Esophagus (tissue), 2 donors: ENCODE measurements around the gene QSOX2. TPM values are rescaled to one million over a fixed set of nuclear protein-coding genes. Genes with fewer than 3 reads are reported as not detected.

ENCODE experiments used
- H3K27ac ChIP-seq, 2 donors: one replicate each; pipeline ENCODE4 v1.5.1; 2013; ENCODE audit warnings: low read depth in 2 of 2, mild to moderate bottlenecking in 2 of 2, inconsistent platforms in 1 of 2, low read length in 1 of 2, moderate library complexity in 1 of 2
- H3K27me3 ChIP-seq, 2 donors: one replicate each; pipeline ENCODE4 v1.6.1; 2013; ENCODE audit warnings: low read length in 2 of 2, control low read depth in 1 of 2, mild to moderate bottlenecking in 1 of 2; ENCODE audit not compliant: insufficient read depth in 2 of 2, control insufficient read depth in 1 of 2
- H3K36me3 ChIP-seq, 2 donors: one replicate each; pipeline ENCODE4 v1.6.1; 2013; ENCODE audit warnings: low read length in 1 of 2; ENCODE audit not compliant: control insufficient read depth in 2 of 2, insufficient read depth in 2 of 2
- H3K4me1 ChIP-seq, 2 donors: one replicate each; pipeline ENCODE4 v1.6.1; 2013; ENCODE audit warnings: low read length in 1 of 2; ENCODE audit not compliant: control insufficient read depth in 2 of 2, insufficient read depth in 2 of 2
- H3K4me3 ChIP-seq, 2 donors: one replicate each; pipeline ENCODE4 v1.5.1; 2013; ENCODE audit warnings: low read length in 2 of 2, mild to moderate bottlenecking in 2 of 2, low read depth in 1 of 2, moderate library complexity in 1 of 2
- H3K9me3 ChIP-seq, 2 donors: one replicate each; pipeline ENCODE4 v1.6.1; 2013; ENCODE audit warnings: mild to moderate bottlenecking in 2 of 2, low read depth in 1 of 2, low read length in 1 of 2, moderate library complexity in 1 of 2; ENCODE audit not compliant: control insufficient read depth in 2 of 2, insufficient read depth in 1 of 2
- WGBS, 2 donors: extraction: QIAGEN DNeasy Blood & Tissue Kit; methylation state at CpG; one replicate each; pipeline ENCODE4 v1.1.7; 2013; 5-methylcytosine and 5-hydroxymethylcytosine counted together
- polyA plus RNA-seq, 2 donors: library from polyadenylated mRNA; stranded (reverse); fragments of 200-250 nt; gene quantifications; one replicate each; pipeline ENCODE4 v1.2.3, GENCODE V29; 2013
- donor health status: healthy with polysubstance abuse.
- donor health status: Bipolar disorder and iron deficiency.

Gene QSOX2
- polyA plus RNA-seq, 2 donors: 2.6 to 3.6 TPM

DNA sequence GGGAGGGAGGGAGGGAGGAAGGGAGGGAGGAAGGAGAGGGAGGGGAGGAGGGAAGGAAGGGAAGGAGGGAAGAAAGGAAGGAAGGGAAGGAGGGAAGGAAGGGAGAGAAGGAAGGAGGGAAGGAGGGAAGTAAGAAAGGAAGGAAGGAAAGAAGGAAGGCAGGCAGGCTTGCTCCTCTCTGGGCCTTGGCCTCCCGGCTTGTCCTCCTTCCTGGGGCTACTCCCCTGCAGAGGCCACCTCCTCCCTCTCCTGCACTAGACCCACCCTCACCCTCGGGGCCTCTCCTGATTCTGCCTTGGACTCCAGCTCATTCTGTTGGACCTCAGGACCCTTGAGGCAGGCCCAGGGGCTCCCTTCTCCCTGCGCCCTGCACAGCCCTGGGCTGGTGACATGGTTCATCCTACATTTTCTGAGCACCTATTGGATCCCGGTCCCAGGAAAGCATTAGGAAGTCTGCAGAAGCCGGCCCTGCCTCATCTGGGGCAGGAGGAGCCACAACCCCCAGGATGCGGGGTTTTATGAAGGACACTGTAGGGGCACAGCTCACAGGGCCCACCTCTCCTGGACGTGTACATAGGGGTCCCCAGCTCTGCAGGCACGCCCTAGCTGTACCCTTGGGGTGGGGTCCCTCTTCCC lies 63.7 kb downstream of the QSOX2 start:
- no peaks in the 10 kb centered on the region for H3K36me3 ChIP-seq
- 54 to 56% methylated on average over 8 of the region's 8 CpGs for WGBS, 2 donors
- H3K9me3 ChIP-seq: no peaks in the 10 kb centered on the region
- no peaks in the 10 kb centered on the region for H3K27me3 ChIP-seq
- H3K4me1 ChIP-seq: no peaks in the 10 kb centered on the region
- no peak overlapping the region for H3K27ac ChIP-seq
- no peak overlapping the region for H3K4me3 ChIP-seq

DNA sequence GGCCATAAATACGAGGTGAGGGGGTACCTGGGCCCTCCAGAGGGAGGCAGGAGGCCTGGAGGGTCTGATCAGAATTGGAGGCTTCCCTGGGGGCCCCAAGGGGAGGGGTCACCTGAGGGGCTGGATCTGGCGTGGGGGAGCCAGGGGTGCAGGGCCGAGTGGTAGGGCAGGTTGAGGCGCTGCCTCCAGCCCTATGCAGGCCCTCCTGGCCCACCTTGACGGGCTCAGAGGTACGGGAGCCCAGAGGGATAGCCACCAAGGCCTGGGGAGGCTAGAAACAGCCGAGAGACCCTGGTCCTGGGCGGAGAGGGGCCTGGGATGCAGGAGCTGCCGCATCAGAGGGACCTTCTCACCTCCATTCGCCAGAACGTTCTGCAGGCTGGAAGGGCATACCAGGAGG lies 65.0 kb downstream of the QSOX2 start:
- H3K27ac ChIP-seq: no peak overlapping the region
- H3K9me3 ChIP-seq: no peaks in the 10 kb centered on the region
- no peaks in the 10 kb centered on the region for H3K36me3 ChIP-seq
- H3K4me3 ChIP-seq: no peak overlapping the region
- no peaks in the 10 kb centered on the region for H3K4me1 ChIP-seq
- WGBS, 2 donors: 74 to 75% methylated on average over 11 of the region's 11 CpGs
- H3K27me3 ChIP-seq: no peaks in the 10 kb centered on the region

GRCh38 chr9:136179761-136180160 lies 65.9 kb downstream of the QSOX2 start:
- H3K27ac ChIP-seq: no peak overlapping the region
- H3K36me3 ChIP-seq: no peaks in the 10 kb centered on the region
- H3K4me1 ChIP-seq: no peaks in the 10 kb centered on the region
- WGBS, 2 donors: 92% methylated on average over 13 of the region's 13 CpGs
- no peak overlapping the region for H3K4me3 ChIP-seq
- H3K27me3 ChIP-seq: no peaks in the 10 kb centered on the region
- H3K9me3 ChIP-seq: no peaks in the 10 kb centered on the region

DNA sequence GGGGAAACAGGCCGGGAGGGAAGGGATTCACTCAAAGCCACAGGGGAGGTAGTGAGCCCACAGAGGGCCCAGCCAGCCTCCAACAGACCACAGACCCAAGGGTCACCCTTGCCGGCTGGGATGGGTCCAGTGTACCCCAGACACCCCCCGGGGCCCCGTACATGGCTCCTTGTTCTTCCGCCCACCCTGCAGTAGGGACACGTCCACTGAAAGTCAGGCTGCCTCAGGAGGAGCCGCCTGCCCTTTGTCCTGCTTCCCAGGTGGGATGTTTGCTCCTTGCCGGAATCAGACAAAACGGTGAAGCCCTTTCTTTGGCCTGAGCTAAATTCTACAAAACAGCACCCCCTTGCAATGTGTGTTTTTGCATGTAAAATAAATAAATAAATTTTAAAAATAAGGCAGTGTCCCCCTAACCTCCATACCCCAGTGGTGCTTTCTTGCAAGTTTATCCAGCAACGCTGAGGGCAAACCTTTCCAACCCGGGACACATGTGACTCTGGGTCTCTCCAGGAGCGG lies 66.5 kb downstream of the QSOX2 start:
- 48 to 58% methylated on average over 12 of the region's 12 CpGs for WGBS, 2 donors
- H3K27ac ChIP-seq: no peak overlapping the region

DNA sequence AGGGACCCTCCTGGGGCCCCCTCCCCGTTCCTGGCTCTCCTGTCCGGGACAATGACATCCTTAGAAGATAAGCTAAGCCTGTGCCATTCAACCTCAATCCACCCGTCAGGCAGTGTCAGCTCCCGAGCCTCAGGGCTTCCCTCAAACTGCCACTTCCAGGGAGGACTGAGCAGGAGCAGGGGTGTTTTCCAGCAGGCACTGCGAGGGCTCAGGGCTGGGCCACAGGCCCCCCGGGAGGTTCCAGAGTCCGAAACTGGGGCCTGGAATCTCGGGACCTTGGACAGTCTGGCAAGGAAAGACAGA lies 66.9 kb downstream of the QSOX2 start:
- Histone ChIP-seq H3K9me3 (no peaks in the 10 kb centered on the region), H3K36me3 (no peaks in the 10 kb centered on the region), H3K4me1 (no peaks in the 10 kb centered on the region), H3K4me3 (no peak overlapping the region), H3K27me3 (no peaks in the 10 kb centered on the region), H3K27ac (no peak overlapping the region)
- 29 to 34% methylated on average over 8 of the region's 8 CpGs for WGBS, 2 donors

More for the DNA sequence above, 66.5 kb downstream of the QSOX2 start:
- Histone ChIP-seq H3K36me3 (no peaks in the 10 kb centered on the region), H3K27me3 (no peaks in the 10 kb centered on the region), H3K9me3 (no peaks in the 10 kb centered on the region), H3K4me1 (no peaks in the 10 kb centered on the region), H3K4me3 (no peak overlapping the region)

DNA sequence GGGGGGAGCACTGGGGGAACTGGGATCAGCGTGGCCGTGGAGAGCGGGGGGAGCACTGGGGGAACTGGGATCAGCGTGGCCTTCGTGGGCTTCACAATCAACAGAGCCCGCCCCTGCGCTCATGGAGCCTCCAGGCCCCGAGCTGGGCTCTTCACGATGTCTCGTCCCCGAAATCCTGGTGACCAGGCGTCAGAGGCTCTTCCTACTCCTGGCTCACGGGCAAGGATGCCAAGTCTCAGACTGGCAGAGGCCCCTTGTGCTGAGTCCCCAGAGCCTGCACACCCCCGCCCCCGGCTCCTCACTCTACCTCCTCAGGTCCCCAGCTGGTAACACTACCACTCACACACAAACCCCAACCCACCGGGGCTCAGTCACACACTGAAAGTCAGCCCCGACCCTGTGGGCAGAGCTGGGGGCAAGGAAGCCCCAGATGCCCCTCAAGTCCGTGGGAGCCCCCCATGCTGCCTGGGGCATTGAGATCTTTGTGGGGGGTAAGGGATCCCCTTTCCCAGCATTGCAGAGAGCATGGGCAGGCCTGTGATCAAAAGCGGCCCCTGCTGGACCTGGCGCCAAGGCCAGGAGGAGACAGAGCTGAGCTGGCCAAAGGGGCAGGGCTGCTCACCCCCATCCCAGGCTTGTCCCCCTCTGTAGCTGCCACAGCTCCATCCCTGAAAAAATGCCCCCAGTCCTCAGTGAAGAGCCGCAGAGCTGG lies 67.4 kb downstream of the QSOX2 start:
- no peaks in the 10 kb centered on the region for H3K27me3 ChIP-seq
- H3K36me3 ChIP-seq: no peaks in the 10 kb centered on the region
- 75 to 82% methylated on average over 21 of the region's 21 CpGs for WGBS, 2 donors

GRCh38 chr9:136177224-136177623 lies 68.4 kb downstream of the QSOX2 start:
- H3K27ac ChIP-seq: no peak overlapping the region
- H3K4me3 ChIP-seq: no peak overlapping the region
- H3K4me1 ChIP-seq: no peaks in the 10 kb centered on the region
- no peaks in the 10 kb centered on the region for H3K9me3 ChIP-seq
- H3K36me3 ChIP-seq: no peaks in the 10 kb centered on the region
- H3K27me3 ChIP-seq: no peaks in the 10 kb centered on the region
- WGBS, 2 donors: 85% methylated on average over 14 of the region's 14 CpGs

More for the DNA sequence above, 67.4 kb downstream of the QSOX2 start:
- H3K27ac ChIP-seq: no peak overlapping the region
- no peaks in the 10 kb centered on the region for H3K4me1 ChIP-seq
- no peak overlapping the region for H3K4me3 ChIP-seq
- H3K9me3 ChIP-seq: no peaks in the 10 kb centered on the region

- peaks cover 2% of the 10 kb centered on the region in 2 donors for H3K27me3 ChIP-seq
- 40 to 51% methylated on average over 12 of the region's 12 CpGs for WGBS, 2 donors
Observed at GRCh38 chr9:136175616-136176197, 69.9 kb downstream of the QSOX2 start.

DNA sequence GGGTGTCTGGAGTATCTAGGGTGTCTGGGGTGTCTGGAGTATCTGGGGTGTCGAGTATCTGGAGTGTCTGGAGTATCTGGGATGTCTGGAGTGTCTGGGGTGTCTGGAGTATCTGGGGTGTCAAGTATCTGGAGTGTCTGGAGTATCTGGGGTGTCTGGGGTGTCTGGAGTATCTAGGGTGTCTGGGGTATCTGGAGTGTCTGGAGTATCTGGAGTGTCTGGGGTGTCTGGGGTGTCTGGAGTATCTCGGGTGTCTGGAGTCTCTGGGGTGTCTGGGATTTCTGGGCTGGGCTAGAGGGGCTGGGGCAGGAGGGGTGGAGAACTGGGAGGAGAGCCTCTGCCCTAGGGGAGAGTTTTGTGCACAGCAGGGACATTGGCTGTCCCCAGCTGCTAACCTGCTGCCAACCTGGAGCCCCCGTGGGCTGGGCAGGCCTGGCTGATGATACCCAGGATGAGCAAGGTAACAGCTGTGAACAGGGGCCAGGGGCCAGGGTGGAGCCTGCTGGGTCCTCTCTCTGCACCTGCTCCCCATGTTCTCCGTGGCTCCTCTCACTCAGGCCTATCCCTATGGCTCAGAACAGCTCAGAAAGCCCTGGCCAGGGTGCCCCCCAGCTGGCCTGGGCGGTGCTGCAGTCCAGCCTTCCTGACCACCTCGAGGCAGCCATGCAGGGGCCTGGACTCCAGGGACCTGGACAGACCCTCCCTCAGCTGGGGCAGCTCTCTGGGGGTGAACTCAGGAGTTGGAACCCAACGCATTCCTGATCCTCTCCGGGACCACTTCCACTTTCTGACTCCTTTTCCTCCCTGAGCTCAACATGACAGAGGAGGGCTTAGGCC lies 70.6 kb downstream of the QSOX2 start:
- WGBS, 2 donors: 62% methylated on average over 8 of the region's 8 CpGs
- Histone ChIP-seq H3K9me3 (no peaks in the 10 kb centered on the region), H3K4me3 (no peak overlapping the region), H3K36me3 (no peaks in the 10 kb centered on the region), H3K27me3 (peaks cover 2% of the 10 kb centered on the region in 2 donors), H3K27ac (no peak overlapping the region), H3K4me1 (no peaks in the 10 kb centered on the region)

More at GRCh38 chr9:136175616-136176197, 69.9 kb downstream of the QSOX2 start:
- Histone ChIP-seq H3K4me1 (no peaks in the 10 kb centered on the region), H3K27ac (no peak overlapping the region), H3K36me3 (no peaks in the 10 kb centered on the region), H3K4me3 (no peak overlapping the region), H3K9me3 (no peaks in the 10 kb centered on the region)
